NCI-H510A treated with DMSO at 0.1 percent for 48 hours (cell line): ENCODE data around the gene AJM1.
A peak's percentile ranks its signal among the peaks of the same experiment; 100 is the strongest.
"Not testable (repeated sequence)": the region's sequence is repeated elsewhere in the genome, so short reads cannot be mapped to it uniquely, and the experiment has no call there.

Source experiments
- DNase-seq: peaks from one replicate; lab custom pipeline; 2025; lab: John Stamatoyannopoulos, UW

The AJM1 gene

DNA sequence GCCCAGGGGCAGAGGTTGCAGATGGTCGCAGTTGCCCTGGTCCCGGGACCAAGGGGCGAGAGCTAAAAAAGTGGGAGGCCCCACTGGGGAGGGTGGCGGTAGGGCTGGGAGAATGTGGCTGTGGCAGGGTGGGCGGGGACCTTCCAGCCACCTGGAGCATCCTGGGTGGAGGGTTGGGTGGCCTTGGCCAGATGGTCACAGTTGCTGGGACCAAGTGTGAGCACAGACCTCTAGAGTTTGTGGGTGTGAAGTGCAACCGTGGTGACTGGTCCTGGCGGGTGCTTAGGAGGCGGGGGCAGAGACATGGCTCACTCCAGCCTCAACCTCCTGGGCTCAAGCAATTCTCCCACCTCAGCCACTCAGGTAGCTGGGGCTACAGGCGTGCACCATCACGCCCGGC lies 38.4 kb downstream of the AJM1 start:
- no peak for DNase-seq

DNA sequence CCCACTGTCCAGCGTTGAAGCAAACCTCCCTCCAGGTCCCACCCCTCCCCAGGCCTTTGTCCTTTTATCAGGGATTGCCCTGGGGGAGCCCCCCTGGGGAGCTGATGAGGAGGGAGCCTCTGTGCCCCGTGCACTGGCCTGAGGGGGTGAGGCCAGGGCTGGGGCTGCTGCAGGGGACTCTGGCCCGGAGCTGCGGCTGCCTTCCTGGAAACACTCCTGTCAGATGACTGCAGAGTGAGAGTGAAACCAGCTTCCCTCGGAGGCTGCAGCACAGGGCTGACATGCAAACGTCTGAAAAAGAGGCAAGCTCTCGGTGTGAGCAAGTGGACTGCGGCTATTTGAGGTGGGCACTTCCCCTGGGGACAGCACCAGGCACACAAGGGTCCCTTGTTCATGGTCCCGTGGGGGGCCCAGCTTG lies 39.4 kb downstream of the AJM1 start:
- DNase-seq, result no peak

DNA sequence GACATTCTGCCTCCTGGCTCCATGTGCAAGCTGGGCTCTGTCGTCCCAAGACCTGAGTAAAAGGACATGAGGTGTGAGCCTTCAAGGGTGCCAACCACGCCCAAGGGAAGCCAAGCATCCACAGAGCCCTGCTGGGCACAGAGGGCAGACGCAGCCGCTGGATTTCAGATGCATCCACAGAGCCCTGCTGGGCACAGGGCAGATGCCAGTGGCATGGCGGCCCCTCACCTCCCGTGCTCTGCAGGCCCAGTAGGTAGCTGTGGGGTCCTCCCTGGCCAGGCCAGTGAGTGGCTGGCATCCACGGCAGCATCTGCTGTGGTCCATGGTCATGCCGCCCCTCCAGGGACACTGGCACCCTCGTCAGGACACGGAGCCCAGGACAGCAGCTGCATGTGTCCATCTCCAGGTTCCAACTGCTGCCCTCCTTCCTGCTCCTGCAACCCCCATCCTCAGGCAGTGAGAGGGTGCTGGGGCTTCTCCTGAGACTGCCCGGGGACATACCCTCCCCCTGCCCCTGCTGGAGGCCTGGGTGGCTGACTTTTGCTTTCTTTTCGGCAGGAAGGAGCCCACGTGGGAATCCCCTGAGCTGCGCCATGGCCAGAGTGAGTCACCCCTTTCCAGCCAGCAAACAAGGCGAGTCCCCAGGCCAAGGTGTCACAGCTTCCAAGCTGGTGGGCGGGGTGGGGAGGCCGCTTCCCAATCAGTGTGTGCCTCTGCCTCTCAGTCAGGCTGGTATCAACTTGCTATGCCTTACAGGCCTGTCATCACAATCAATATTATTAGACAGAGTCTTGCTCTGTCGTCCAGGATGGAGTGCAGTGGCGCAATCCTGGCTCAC lies 40.0 kb downstream of the AJM1 start:
- DNase-seq, result no peak

DNA sequence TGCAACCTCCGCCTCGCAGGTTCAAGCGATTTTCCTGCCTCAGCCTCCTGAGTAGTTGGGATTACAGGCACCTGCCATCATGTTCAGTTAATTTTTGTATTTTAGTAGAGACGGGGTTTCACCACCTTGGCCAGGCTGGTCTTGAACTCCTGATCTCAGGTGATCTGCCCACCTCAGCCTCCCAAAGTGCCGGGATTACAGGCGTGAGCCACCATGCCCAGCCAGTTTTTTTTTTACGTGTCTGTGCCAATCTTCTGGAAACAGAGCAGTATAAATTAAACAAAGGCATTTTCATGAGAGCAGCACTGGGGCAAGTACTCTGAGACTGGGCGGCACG lies 40.6 kb downstream of the AJM1 start:
- not testable (repeated sequence) for DNase-seq

DNA sequence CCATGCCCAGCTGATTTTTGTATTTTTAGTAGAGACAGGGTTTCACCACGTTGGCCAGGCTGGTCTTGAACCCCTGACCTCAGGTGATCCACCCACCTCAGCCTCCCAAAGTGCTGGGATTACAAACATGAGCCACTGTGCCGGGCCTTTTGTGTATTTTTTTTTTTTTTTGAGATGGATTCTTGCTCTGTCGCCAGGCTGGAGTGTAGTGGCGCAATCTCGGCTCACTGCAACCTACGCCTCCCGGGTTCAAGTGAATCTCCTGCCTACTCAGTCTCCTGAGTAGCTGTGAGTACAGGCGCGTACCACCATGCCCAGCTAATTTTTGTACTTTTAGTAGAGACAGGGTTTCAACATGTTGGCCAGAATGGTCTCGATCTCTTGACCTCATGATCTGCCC lies 41.4 kb downstream of the AJM1 start:
- not testable (repeated sequence) for DNase-seq

DNA sequence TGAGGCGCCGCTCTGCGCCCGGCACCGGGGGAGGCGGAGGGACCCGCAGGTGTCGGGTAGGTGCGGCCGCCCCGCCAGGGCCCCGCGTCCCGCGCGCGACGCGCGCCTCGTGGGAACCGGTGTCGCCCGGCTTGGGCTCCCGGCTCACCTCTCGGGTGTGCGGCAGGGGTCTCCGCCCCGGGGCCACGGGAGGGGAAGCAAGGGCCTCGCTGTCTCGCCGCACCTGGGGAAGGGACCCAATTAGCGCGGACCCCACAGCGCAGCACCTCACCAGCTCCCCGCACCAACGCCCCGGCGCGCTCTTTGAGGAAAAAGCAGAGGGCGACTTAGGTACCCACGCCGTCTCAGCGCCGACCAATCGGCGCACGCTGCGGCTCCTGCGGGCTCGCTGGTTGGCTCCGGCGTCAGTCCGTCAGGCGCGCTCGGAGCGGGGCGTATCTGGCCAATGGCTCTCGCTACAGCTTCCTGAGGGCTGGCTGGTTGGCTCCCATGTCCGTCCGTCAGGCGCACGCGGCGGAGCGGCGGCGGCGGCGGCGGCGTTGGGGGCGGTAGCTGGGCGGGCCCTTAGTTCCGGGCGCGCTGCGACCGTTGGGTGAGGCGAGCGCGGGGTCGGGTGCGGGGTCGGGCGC lies 43.8 kb downstream of the AJM1 start, which contains the start of gene TRAF2:
TRAF2 (plus strand) TSS at position 567 of the 629 bp plus-strand sequence. CDS start 12,225 bp downstream, outside the sequence.
- DNase-seq, result peak; percentile 95

DNA sequence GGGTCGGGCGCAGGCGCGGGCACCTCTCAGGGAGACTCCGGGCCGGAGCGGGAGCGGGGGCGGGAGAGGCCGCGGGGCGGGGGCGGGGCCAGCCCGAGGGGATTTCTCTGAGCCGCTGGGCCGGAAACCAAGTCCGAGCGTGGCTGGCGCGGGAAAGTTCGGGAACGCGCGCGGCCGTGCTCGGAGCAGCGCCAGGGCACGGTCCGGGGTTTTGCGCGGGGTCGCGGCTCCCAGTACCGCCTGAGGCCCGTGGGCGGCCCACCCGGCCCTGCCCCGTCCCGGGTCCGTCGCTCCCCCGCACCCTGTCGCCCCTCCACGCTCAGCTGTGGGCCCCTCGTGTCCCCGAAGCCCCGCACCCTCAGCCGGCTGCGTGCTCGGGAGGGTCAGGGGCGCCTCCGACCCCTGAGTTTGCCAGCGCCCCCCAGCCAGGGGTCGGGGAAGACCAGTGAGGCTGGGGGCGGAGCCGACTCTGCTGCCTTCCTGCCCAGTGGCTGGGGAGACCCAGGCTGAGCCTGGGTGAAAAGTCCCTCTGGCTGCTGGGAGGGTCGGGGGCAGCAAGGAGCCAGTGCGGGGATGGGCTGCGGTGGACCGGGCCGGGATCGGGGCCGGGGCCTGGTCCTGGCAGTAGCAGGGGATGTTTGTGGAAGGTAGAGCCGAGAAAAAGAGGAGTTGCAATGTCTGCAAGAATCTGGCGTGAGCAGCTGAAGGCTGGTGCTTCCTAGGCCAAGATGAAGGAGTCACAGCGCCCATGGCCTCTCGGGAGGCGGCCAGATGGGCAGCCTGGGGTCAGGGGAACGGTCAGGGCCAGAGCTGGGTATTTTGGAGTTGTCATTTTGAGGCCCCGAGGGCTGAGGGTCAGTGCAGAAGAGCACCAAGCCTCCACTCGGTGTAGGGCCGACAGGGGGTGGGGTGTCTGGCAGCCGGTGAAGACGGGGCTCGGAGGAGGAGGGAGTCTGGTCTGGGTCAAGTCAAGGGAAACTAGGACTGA lies 44.6 kb downstream of the AJM1 start:
- DNase-seq, result peak; percentile 44

DNA sequence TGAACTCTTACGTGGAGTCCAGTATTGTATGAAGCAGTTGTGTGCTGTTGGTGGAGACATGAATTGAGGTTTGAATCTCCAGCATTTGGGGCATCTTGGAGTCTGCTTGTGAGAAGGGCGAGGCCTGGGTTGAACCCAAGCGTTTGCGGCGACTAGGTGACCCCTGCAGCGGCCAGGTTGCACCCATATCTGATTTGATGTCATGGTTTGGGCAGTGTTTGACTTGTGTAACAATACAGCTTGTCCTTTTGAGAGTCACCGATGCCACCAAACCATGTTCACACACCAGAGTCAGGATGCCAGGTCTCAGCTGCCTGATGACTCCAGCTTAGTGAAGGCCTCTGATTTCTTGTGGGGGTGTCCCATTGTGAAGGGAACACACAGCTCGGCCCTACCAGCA lies 46.2 kb downstream of the AJM1 start:
- DNase-seq, result no peak

DNA sequence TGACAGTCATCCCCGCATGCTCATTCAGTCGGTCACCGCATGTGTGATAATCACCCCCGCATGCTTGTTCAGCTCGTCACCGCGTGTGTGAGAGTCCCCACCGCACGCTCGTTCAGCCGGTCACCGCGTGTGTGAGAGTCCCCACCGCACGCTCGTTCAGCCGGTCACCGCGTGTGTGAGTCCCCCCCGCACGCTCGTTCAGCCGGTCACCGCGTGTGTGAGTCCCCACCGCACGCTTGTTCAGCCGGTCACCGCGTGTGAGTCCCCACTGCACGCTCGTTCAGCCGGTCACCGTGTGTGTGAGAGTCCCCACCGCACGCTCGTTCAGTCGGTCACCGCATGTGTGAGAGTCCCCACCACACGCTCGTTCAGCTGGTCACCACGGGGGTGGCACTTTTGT lies 47.6 kb downstream of the AJM1 start:
- DNase-seq, result no peak

DNA sequence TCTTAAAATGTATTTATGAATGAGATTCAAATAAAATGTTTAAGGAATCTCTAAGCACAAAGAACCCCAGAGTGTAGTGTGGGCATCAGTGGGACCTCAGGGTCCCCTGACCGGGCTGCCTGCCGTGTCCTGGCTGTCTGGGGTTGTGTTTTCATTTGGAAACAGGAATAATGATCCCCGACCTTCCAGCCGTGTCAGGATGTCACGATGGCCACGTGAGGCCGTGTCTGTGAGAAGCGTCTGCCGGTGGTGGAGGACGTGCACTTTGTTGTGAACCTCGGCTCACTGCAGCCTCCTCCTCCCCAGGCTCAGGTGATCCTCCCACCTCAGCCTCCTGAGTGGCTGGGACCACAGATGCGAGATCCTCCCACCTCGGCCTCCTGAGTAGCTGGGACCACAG lies 48.4 kb downstream of the AJM1 start:
- DNase-seq, result no peak
